GM13977 (cell line): Measurements from ENCODE around the gene GRK6.
A peak's percentile ranks its signal among the peaks of the same experiment; 100 is the strongest.

ENCODE experiments used
- DNase-seq: peaks from one replicate; pipeline ENCODE4 v3.0.0; 2012; ENCODE audit warnings: low spot score
- CTCF ChIP-seq: IDR thresholded peaks from 2 replicates; pipeline ENCODE4 v1.5.1; 2012; ENCODE audit warnings: mild to moderate bottlenecking, control low read depth; ENCODE audit not compliant: insufficient read depth; ENCODE audit errors: extremely low read depth, missing control alignments
- in situ Hi-C: fragments of 300-500 bp; cut with MboI; formaldehyde crosslinking; loops from one replicate; pipeline ENCODE4 v1.12.0; 2022; ENCODE audit warnings: low sequenced_read_pairs, low pct_unique_long_range_greater_than_20kb, mixed read lengths, inconsistent platforms; ENCODE audit not compliant: unreplicated experiment

Gene GRK6

GRCh38 chr5:177430140-177430951, 3.9 kb downstream of the GRK6 start:
- DNase-seq = peak; percentile 44
- no peak for TF ChIP-seq CTCF
- in situ Hi-C loops = no loop called here

GRCh38 chr5:177430972-177431316, 4.5 kb downstream of the GRK6 start:
- TF ChIP-seq CTCF = no peak
- in situ Hi-C loops = no loop called here
- no peak for DNase-seq

- TF ChIP-seq CTCF = no peak
- in situ Hi-C loops = no loop called here
- peak; percentile 69 for DNase-seq
Measured at GRCh38 chr5:177431317-177432142, 5.1 kb downstream of the GRK6 start.

GRCh38 chr5:177432143-177432838, 5.8 kb downstream of the GRK6 start:
- in situ Hi-C loops = no loop called here
- no peak for DNase-seq
- TF ChIP-seq CTCF = no peak

GRCh38 chr5:177432839-177433657, 6.6 kb downstream of the GRK6 start:
- in situ Hi-C loops = no loop called here
- no peak for TF ChIP-seq CTCF

More at GRCh38 chr5:177432839-177433657, 6.6 kb downstream of the GRK6 start:
- no peak for DNase-seq
